Measurements from ENCODE around the gene ARRDC1. TPM values are rescaled to one million over a fixed set of nuclear protein-coding genes. Genes with fewer than 3 reads are reported as not detected.

Gene ARRDC1
- total RNA-seq, 1 experiment from 2014 or later, result 47.1 TPM

DNA sequence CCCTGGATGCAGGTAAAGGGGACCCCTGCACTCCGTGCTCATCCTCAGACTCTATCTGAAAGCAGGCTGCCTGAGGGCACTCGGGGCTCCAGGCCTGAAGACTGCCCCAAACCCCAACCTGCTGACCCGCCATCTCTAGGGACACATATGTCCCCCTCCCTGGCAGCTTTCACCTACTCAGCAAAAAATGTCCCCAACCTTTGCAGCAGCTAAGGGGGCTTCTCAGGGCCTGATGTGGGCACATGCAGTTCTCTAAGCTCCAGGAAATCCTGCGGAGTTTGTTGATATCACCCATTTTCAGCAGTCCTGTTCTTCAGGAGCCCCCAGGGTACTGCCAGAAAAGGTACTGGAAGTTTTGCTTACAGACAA, 24.5 kb upstream of the ARRDC1 start:
- Histone ChIP-seq H3K4me3 (ENCODE audit: low read depth in 2 of 2, low read length in 2 of 2) (no peak overlapping the region), H3K9me3 (ENCODE audit: control insufficient read depth, insufficient read depth, low read depth, low read length) (no peaks in the 10 kb centered on the region), H3K36me3 (ENCODE audit: control insufficient read depth, insufficient read depth, low read length) (no peaks in the 10 kb centered on the region; the same call in 1 of the 2 replicates), H3K27me3 (ENCODE audit: control insufficient read depth, insufficient read depth, low read length) (no peaks in the 10 kb centered on the region), H3K27ac (ENCODE audit: low read length) (no peak overlapping the region), H3K4me1 (ENCODE audit: control insufficient read depth, insufficient read depth, low read length) (peaks cover 3% of the 10 kb centered on the region; the same call in 1 of the 2 replicates)
- POLR2A ChIA-PET, result no interaction called here
- no TSS peak for BruUV-seq (replicated peaks)
- CTCF ChIA-PET, result no interaction called here
- ATAC-seq (no peak), DNase-seq (ENCODE audit: low read depth, low spot score) (no peak)
- intact Hi-C loops (cut with micrococcal nuclease; ENCODE audit: unreplicated experiment) (no loop called here), in situ Hi-C loops (cut with HindIII; ENCODE audit: low pct_unique_long_range_greater_than_20kb, low sequenced_read_pairs) (no loop called here)
- TF ChIP-seq SIN3A (IDR thresholded peaks at IDR 0.05; ENCODE audit: borderline replicate concordance, insufficient read depth, low read depth, low read length), result no peak
- TF ChIP-seq CTCF (IDR thresholded peaks at IDR 0.05), result no peak
- TF ChIP-seq, protein P1, sequence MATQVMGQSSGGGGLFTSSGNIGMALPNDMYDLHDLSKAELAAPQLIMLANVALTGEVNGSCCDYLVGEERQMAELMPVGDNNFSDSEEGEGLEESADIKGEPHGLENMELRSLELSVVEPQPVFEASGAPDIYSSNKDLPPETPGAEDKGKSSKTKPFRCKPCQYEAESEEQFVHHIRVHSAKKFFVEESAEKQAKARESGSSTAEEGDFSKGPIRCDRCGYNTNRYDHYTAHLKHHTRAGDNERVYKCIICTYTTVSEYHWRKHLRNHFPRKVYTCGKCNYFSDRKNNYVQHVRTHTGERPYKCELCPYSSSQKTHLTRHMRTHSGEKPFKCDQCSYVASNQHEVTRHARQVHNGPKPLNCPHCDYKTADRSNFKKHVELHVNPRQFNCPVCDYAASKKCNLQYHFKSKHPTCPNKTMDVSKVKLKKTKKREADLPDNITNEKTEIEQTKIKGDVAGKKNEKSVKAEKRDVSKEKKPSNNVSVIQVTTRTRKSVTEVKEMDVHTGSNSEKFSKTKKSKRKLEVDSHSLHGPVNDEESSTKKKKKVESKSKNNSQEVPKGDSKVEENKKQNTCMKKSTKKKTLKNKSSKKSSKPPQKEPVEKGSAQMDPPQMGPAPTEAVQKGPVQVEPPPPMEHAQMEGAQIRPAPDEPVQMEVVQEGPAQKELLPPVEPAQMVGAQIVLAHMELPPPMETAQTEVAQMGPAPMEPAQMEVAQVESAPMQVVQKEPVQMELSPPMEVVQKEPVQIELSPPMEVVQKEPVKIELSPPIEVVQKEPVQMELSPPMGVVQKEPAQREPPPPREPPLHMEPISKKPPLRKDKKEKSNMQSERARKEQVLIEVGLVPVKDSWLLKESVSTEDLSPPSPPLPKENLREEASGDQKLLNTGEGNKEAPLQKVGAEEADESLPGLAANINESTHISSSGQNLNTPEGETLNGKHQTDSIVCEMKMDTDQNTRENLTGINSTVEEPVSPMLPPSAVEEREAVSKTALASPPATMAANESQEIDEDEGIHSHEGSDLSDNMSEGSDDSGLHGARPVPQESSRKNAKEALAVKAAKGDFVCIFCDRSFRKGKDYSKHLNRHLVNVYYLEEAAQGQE (IDR thresholded peaks at IDR 0.05; ENCODE audit: insufficient read depth in 1 of 2, low read depth in 2 of 2, low read length in 1 of 2), result no peak
- TF ChIP-seq POLR2AphosphoS5 (IDR thresholded peaks at IDR 0.05; ENCODE audit: low read depth, low read length), result no peak
- no peak for TF ChIP-seq TCF7L2 (IDR thresholded peaks at IDR 0.05; ENCODE audit: low read depth, low read length)

- in situ Hi-C loops (cut with HindIII; ENCODE audit: low pct_unique_long_range_greater_than_20kb, low sequenced_read_pairs) (no loop called here), intact Hi-C loops (cut with micrococcal nuclease; ENCODE audit: unreplicated experiment) (no loop called here)
- no peak overlapping the region for H3K27ac ChIP-seq (ENCODE audit: low read length)
- H3K4me1 ChIP-seq (ENCODE audit: control insufficient read depth, insufficient read depth, low read length), result peaks cover 3% of the 10 kb centered on the region; the same call in 1 of the 2 replicates
- no TSS peak for BruUV-seq (replicated peaks)
- no peaks in the 10 kb centered on the region for H3K27me3 ChIP-seq (ENCODE audit: control insufficient read depth, insufficient read depth, low read length)
- no peak for DNase-seq (ENCODE audit: low read depth, low spot score)
- ChIA-PET CTCF (interaction anchor here (1.1 kb wide), 1 partner anchor 26 kb away, joined by 3 read pairs; no protein-coding TSS in a partner anchor), POLR2A (no interaction called here)
- TF ChIP-seq POLR2AphosphoS5 (IDR thresholded peaks at IDR 0.05; ENCODE audit: low read depth, low read length), result no peak
- TF ChIP-seq, protein P1 (IDR thresholded peaks at IDR 0.05; ENCODE audit: insufficient read depth in 1 of 2, low read depth in 2 of 2, low read length in 1 of 2), result no peak
- TF ChIP-seq SIN3A (IDR thresholded peaks at IDR 0.05; ENCODE audit: borderline replicate concordance, insufficient read depth, low read depth, low read length), result no peak
- no peak for TF ChIP-seq TCF7L2 (IDR thresholded peaks at IDR 0.05; ENCODE audit: low read depth, low read length)
- TF ChIP-seq CTCF (IDR thresholded peaks at IDR 0.05), result no peak
- no peak for ATAC-seq
- no peaks in the 10 kb centered on the region; the same call in 1 of the 2 replicates for H3K36me3 ChIP-seq (ENCODE audit: control insufficient read depth, insufficient read depth, low read length)
- no peaks in the 10 kb centered on the region for H3K9me3 ChIP-seq (ENCODE audit: control insufficient read depth, insufficient read depth, low read depth, low read length)
- H3K4me3 ChIP-seq (ENCODE audit: low read depth in 2 of 2, low read length in 2 of 2), result no peak overlapping the region
These were observed 23.9 kb upstream of the ARRDC1 start for GRCh38 chr9:137581361-137582285.
